GM23338 (cell line): ENCODE measurements around the gene OR52I1. TPM values are rescaled to one million over a fixed set of nuclear protein-coding genes. Genes with fewer than 3 reads are reported as not detected.

ENCODE experiments used
- ATAC-seq: fragments of 200-7000 bp; cut with Tn5 transposase; 3 replicates; pipeline ENCODE4 v1.9.1; 2020
- DNase-seq: peaks from one replicate; pipeline ENCODE4 v3.0.0-alpha.2; 2015; ENCODE audit warnings: low spot score
- H2AFZ ChIP-seq: fragments of 200-600 bp; sonication (generic); 2 replicates; pipeline ENCODE4 v1.8.0; 2016; ENCODE audit warnings: antibody characterized with exemption, mild to moderate bottlenecking, moderate library complexity
- H3F3A ChIP-seq: fragments of 200-600 bp; sonication (generic); replicated peaks from 2 replicates; pipeline ENCODE4 v1.8.0; 2017; ENCODE audit warnings: antibody characterized with exemption, mixed run types, low read depth
- H3K27ac ChIP-seq: fragments of 200-600 bp; sonication (generic); 2 replicates; pipeline ENCODE4 v1.6.1; 2016; ENCODE audit warnings: low read depth
- H3K27me3 ChIP-seq: fragments of 200-600 bp; sonication (generic); 2 replicates; pipeline ENCODE4 v1.8.0; 2016; ENCODE audit warnings: mild to moderate bottlenecking, mixed run types, moderate library complexity; ENCODE audit not compliant: insufficient read depth
- H3K36me3 ChIP-seq: fragments of 200-600 bp; sonication (generic); 2 replicates; pipeline ENCODE4 v1.8.0; 2016; ENCODE audit warnings: mild to moderate bottlenecking; ENCODE audit not compliant: insufficient read depth
- H3K4me1 ChIP-seq: fragments of 200-600 bp; sonication (generic); 2 replicates; pipeline ENCODE4 v1.8.0; 2016; ENCODE audit warnings: mild to moderate bottlenecking, moderate library complexity; ENCODE audit not compliant: insufficient read depth
- H3K4me2 ChIP-seq: fragments of 200-600 bp; sonication (generic); 2 replicates; pipeline ENCODE4 v1.7.1; 2017; ENCODE audit warnings: mixed run types
- H3K4me3 ChIP-seq: fragments of 200-600 bp; sonication (generic); 2 replicates; pipeline ENCODE4 v1.6.1; 2016; ENCODE audit warnings: mixed run types
- H3K79me2 ChIP-seq: fragments of 200-600 bp; sonication (generic); replicated peaks from 2 replicates; pipeline ENCODE4 v1.8.0; 2017; ENCODE audit warnings: mild to moderate bottlenecking; ENCODE audit not compliant: insufficient read depth
- H3K9me2 ChIP-seq: fragments of 200-600 bp; sonication (generic); 2 replicates; pipeline ENCODE4 v1.8.0; 2017; ENCODE audit not compliant: insufficient read depth
- H4K20me1 ChIP-seq: fragments of 200-600 bp; sonication (generic); replicated peaks from 2 replicates; pipeline ENCODE4 v1.8.0; 2017; ENCODE audit warnings: mild to moderate bottlenecking; ENCODE audit not compliant: insufficient read depth
- H3K27ac Mint-ChIP-seq: 2 replicates; pipeline ENCODE4 v1.8.0; 2020; ENCODE audit warnings: inconsistent platforms, mild to moderate bottlenecking, moderate library complexity, mixed read lengths
- H3K27me3 Mint-ChIP-seq: 3 replicates; pipeline ENCODE4 v1.8.0; 2022; ENCODE audit warnings: low read depth, mild to moderate bottlenecking, moderate library complexity, mixed read lengths, inconsistent platforms; ENCODE audit not compliant: insufficient read depth, poor library complexity
- H3K36me3 Mint-ChIP-seq: 3 replicates; pipeline ENCODE4 v1.8.0; 2021; ENCODE audit warnings: low read depth, mild to moderate bottlenecking, inconsistent platforms, moderate library complexity, mixed read lengths
- H3K4me1 Mint-ChIP-seq: 3 replicates; pipeline ENCODE4 v1.8.0; 2020; ENCODE audit warnings: mild to moderate bottlenecking, inconsistent platforms, mixed read lengths
- H3K4me3 Mint-ChIP-seq: 3 replicates; pipeline ENCODE4 v1.8.0; 2021; ENCODE audit warnings: moderate library complexity, mild to moderate bottlenecking, inconsistent platforms, mixed read lengths
- H3K9me3 Mint-ChIP-seq: 3 replicates; pipeline ENCODE4 v1.8.0; 2020; ENCODE audit warnings: moderate library complexity, mild to moderate bottlenecking, inconsistent platforms, mixed read lengths
- CREB1 ChIP-seq: fragments of 250-450 bp; sonication (Bioruptor Pico); IDR thresholded peaks from 2 replicates; pipeline ENCODE4 v1.5.0; 2020; ENCODE audit warnings: low read depth, mild to moderate bottlenecking, moderate library complexity
- CTCF ChIP-seq, 2 experiments: fragments of 200-600 bp in 1 of 2; sonication (generic) in 1 of 2; conservative IDR thresholded peaks; 2 replicates each; pipeline versions ENCODE4 v1.5.1 to v1.6.1; 2016 to 2017; ENCODE audit warnings: antibody characterized with exemption in 2 of 2, low read depth in 2 of 2, mild to moderate bottlenecking in 2 of 2, moderate library complexity in 1 of 2
- ETS1 ChIP-seq: IDR thresholded peaks from 2 replicates; pipeline ENCODE4 v1.6.1; 2016; ENCODE audit warnings: antibody characterized with exemption
- EZH2 ChIP-seq: fragments of 200-600 bp; sonication (generic); IDR thresholded peaks from one replicate; pipeline ENCODE4 v1.8.0; 2017; ENCODE audit warnings: antibody characterized with exemption, mild to moderate bottlenecking, low read depth; ENCODE audit not compliant: unreplicated experiment
- EZH2phosphoT487 ChIP-seq: fragments of 200-600 bp; sonication (generic); IDR thresholded peaks from one replicate; pipeline ENCODE4 v1.8.1; 2018; ENCODE audit warnings: antibody characterized with exemption; ENCODE audit not compliant: unreplicated experiment
- JUNB ChIP-seq: IDR thresholded peaks from one replicate; pipeline ENCODE4 v1.6.1; 2016; ENCODE audit warnings: antibody characterized with exemption; ENCODE audit not compliant: unreplicated experiment
- NANOG ChIP-seq: IDR thresholded peaks from 2 replicates; pipeline ENCODE4 v1.6.1; 2016; ENCODE audit warnings: antibody characterized with exemption, borderline replicate concordance
- POLR2AphosphoS5 ChIP-seq: IDR thresholded peaks from 2 replicates; pipeline ENCODE4 v1.6.1; 2016; ENCODE audit warnings: antibody characterized with exemption, low read depth
- REST ChIP-seq: IDR thresholded peaks from one replicate; pipeline ENCODE4 v1.6.1; 2018; ENCODE audit warnings: antibody characterized with exemption; ENCODE audit not compliant: unreplicated experiment
- STAT1 ChIP-seq: IDR thresholded peaks from one replicate; pipeline ENCODE4 v1.6.1; 2016; ENCODE audit warnings: antibody characterized with exemption; ENCODE audit not compliant: unreplicated experiment
- ZNF114 ChIP-seq: fragments of 250-450 bp; sonication (Bioruptor Pico); IDR thresholded peaks from 2 replicates; pipeline ENCODE4 v1.5.0; 2020; ENCODE audit warnings: mild to moderate bottlenecking, moderate library complexity
- ZNF331 ChIP-seq: fragments of 250-450 bp; sonication (Bioruptor Pico); IDR thresholded peaks from 2 replicates; pipeline ENCODE4 v1.5.0; 2020; ENCODE audit warnings: low read depth, mild to moderate bottlenecking, moderate library complexity
- ZNF462 ChIP-seq: fragments of 250-450 bp; sonication (Bioruptor Pico); IDR thresholded peaks from 2 replicates; pipeline ENCODE4 v1.5.0; 2020; ENCODE audit warnings: mild to moderate bottlenecking, moderate library complexity
- polyA plus RNA-seq: library from polyadenylated mRNA; unstranded; fragments of >200 nt; fragmentation: Nextera tagmentation; extraction: Ambion mirVana; gene quantifications from 2 replicates; pipeline ENCODE4 v1.2.1, GENCODE V29; 2016
- total RNA-seq: library from RNA; depleted of rRNA; stranded (reverse); fragments of >200 nt; shearing (Covaris generic); gene quantifications from 2 replicates; pipeline ENCODE4 v1.2.3, GENCODE V29; 2014

The OR52I1 gene
- total and polyA plus RNA-seq, 2 experiments from 2014 or later = not detected

GRCh38 chr11:4547416-4547815 is 46.4 kb upstream of the OR52I1 start:
- no peaks in the 10 kb centered on the region for H3K4me1 ChIP-seq
- H3K36me3 ChIP-seq = no peaks in the 10 kb centered on the region
- H3K27me3 ChIP-seq = no peaks in the 10 kb centered on the region
- no peak overlapping the region for H2AFZ ChIP-seq
- no peaks in the 10 kb centered on the region for H3F3A ChIP-seq
- H3K27ac ChIP-seq = no peak overlapping the region
- no peak overlapping the region for H3K4me3 ChIP-seq
- DNase-seq (no peak), ATAC-seq (no peak)
- H3K27ac Mint-ChIP-seq = no peak overlapping the region
- H3K9me3 Mint-ChIP-seq = peaks cover 8% of the 10 kb centered on the region
- no peaks in the 10 kb centered on the region for H3K4me1 Mint-ChIP-seq
- peaks cover 3% of the 10 kb centered on the region; the same call in 1 of the 2 replicates for H3K9me2 ChIP-seq
- no peak overlapping the region for H3K4me2 ChIP-seq
- no peaks in the 10 kb centered on the region for H4K20me1 ChIP-seq
- no peak overlapping the region for H3K4me3 Mint-ChIP-seq
- no peaks in the 10 kb centered on the region for H3K36me3 Mint-ChIP-seq
- H3K79me2 ChIP-seq = no peaks in the 10 kb centered on the region
- TF ChIP-seq JUNB (no peak), NANOG (no peak), ZNF462 (no peak), EZH2phosphoT487 (no peak), CTCF (conservative IDR thresholded peaks at IDR 0.05; ENCODE audit: low read depth in 2 of 2) (no peak), STAT1 (no peak), ETS1 (no peak), ZNF114 (no peak), POLR2AphosphoS5 (no peak), EZH2 (no peak), REST (no peak), CREB1 (CRISPR knock-in tag) (no peak), ZNF331 (no peak)
- no peaks in the 10 kb centered on the region for H3K27me3 Mint-ChIP-seq
